Skin of body (tissue), 2 donors: ENCODE measurements around the gene SCN3B. TPM values are rescaled to one million over a fixed set of nuclear protein-coding genes. Genes with fewer than 3 reads are reported as not detected.

Experiments used
- DNase-seq: peaks from one replicate; lab custom pipeline; 2025; lab: John Stamatoyannopoulos, UW
- total RNA-seq: library from RNA; depleted of rRNA; stranded (reverse); fragments of >200 nt; gene quantifications from one replicate; pipeline ENCODE4 v1.2.3, GENCODE V29; 2014

SCN3B gene
- total RNA-seq, 1 donor from 2014 or later: 3.6 TPM

DNA sequence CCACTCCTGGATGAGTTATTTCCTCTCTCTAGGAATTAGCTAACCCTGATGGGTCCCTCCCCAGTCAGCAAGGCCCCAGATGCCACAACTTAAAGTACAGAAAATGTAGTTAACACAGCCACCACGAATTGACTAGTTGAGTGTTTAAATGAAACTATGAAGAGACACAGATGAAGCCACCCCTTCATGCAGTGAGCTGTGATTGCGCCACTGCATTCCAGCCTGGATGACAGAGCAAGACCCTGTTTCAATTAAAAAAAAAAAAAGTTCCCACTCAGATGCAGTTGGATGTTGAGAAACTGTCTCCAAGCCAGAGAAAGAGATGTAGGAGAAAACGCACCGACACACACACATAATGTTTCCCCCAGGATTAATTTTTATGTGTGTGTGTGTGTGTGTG is 53.3 kb downstream of the SCN3B start:
- no peak for DNase-seq

DNA sequence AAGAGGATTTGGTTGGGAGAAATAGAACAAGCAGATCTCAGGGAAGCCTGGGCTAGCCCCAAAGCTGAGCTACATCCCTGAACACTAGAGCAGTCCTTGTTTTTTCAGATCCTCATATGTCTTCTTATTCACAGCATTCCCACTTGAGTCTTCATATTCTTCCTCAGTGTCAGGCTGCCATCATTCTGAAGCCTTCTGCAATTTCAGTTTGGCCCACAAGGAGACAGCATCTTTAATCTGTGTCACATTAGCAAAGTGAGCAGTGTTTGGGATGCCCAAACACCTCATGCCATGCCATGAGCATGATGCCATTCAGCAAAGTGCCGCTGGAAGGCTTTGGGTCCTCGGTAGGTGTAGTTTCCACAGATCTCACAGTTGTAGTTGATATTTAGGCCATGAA is 56.6 kb downstream of the SCN3B start:
- DNase-seq: no peak

DNA sequence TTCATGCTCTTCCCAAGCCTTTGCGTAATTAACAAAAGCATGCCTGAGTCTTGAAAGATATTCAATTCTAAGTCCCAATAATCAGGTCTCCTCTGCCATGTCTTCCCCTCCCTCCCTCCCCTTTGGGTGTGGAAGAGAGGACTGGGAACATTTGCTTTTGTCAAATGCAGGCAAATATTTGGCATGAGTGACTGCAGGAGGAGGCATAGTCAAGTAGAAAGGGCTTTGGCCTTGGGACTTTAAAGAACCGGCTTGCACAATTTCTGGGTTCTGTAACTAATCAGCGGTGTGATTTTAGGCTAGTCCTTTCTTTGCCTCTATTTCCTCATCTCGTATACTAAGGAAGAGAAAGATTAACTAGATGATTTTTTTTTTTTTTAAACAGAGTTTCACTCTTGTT is 59.5 kb downstream of the SCN3B start:
- DNase-seq: no peak

DNA sequence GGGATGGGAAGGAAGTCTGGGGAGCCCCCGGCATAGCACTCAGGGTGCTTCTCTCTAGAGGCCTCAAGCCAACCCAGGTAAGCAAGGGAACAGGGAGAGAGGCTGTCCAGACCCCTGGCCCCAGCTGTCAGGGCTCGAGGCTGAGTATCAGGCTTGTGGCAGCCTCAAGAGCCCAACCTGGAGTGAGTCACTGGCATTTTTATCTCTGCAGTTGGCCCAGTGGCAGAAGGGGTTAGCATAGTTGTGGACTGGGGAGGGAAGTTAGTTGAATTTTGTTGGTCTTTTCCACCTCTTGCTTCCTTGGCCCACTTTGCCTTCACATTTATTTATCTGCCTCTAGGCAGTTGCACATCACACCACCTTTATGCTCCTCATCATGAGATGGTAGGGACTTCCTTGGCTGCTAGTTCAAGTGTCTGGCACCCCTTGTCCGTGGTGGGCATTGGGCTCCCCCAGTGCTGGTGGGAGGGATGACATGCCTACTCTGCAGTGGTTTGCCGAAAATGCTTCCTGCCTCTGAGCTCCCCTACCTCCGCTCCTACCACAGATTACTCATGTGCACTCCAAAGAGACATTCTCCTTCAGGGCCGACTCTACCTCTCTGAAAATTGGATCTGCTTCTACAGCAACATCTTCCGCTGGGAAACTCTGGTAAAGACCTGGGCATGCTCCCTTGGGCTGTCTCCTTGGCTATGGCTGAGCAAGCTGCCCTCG is 60.1 kb downstream of the SCN3B start:
- no peak for DNase-seq

DNA sequence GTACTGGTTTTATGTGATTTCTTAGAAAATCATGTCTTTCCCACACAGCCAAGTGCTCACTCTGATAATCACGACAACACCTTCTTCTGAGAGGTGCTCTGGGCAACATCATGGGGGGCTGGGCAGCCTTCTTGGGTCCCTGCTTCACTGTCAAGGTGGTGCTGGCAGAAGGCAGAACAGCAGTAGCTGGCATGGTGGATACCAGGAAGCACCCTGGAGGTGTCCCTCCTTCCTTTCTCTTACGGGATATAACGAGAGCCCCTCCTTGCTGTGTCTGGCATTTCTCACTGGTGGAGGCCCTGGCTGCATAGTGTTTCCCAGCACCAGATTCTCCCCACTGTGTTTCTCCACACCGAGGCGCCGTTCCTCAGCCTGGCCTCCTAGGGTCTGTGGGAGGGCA is 60.9 kb downstream of the SCN3B start:
- no peak for DNase-seq

DNA sequence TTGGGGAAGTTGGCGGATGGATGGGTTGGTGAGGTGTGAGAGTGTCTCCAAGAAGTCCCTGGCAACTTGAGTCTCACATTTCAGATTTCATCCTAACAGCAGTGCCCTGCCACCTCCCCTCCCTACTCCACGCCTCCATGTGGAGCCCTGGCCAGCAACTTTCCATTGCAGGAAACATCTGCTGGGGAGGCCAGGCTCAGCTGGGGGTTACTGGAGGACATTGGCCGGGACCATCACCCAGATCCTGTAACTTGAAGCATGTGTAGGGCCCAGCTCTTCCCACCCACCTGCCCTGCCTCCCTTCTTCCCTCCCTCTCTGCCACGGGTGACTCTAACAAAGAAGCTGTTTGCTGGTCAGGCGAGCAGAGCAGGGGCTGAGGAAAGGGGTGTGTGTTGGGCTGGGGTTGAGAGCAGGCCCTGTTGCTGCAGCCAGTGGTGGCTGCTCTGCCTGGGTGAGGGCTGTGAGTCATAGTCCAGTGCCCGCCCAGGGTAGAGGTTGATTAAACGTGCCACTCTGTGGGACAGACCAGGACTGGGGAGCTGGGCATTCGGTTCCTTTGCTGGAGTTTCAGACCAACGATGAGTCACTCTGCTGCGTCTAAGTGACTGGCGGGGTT is 64.0 kb downstream of the SCN3B start:
- peak; percentile 3 for DNase-seq

DNA sequence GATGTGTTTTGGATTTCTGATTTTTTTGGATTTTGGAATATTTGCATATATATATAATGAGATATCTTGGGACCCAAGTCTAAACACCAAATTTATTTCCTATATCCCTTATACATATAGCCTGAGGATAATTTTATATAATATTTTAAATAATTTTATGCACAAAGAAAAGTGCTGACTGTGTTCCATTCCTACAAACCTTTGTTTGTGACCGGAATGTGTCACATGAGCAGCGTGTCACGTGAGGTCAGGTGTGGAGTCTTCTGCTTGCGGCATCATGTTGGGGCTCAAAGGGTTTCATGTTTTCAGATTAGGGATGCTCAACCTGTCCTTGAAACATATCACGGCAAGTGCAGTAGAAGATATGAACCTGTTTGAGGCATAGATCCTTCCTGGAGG is 65.6 kb downstream of the SCN3B start:
- DNase-seq: no peak

DNA sequence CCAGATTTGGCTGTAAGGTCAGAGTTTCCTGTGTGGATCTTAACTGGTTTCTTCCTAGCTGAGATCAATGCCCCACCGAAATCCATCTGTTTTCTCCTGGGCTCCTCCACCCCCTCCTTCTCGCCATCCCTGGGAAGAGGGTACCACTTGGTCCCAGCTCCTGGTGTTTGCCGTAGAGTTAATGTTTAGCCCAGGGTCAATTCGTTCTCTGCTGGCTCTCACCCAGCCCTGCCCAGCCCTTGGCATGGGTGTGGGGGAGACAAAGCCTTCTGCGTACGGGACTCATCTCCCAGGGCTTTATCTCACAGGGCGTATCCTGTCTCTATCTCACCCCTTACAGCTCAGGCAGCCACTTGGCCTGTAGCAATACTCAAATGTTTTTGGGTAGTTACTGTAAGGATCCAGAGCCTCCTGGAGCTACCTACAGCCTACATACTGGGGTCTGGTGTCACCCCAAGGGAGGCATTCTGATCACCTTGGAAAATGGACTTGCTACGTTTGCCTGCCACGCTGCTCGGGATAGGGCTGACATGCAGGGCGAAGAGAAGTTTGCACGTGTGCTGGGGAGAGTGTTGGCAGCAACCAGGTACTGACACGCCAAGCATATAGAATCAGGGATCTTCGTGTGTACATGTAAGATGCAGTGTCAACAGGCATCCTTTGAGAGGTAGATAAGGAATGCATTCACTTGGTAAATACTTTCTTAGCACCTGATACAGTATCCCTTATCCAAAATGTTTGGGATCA is 66.1 kb downstream of the SCN3B start:
- DNase-seq: no peak

DNA sequence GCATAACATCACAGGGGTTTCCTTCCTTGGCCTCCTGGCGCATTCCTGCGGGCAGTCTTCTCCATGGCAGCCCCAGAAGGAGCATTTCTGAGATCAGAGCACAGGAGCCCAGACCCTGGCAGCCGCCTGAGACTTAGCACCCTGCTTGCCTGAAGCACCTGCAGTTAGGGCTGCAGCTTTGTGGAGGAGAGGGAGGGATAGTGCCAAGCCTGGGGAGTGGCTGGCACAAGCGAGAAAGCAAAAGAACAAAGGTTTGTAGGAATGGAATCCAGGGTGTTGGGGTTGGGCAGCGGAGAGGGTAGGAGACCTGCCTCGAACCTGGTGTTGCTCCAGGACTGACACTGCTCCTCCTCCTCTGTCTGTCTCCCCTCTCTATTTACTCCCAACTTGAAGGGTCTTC is 66.9 kb downstream of the SCN3B start:
- DNase-seq: no peak

DNA sequence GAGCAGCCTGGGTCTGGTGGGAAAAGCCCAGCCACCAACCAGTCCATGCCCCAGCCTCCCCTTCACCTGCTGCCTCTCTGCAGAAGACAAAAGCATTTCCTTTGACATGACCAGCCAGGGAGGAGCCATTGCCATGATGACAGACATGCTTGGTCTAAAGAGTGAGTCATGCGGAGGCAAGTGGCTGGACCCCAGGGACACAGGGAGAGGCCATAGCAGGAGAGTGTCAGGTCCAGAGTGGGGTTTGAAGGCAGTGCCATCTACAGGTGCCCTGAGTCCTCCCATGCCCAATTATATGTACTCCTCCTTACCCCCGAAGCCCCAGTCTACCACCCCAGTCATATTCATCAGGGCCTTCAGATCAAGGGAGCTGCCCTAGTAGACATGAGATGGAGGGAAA is 67.4 kb downstream of the SCN3B start:
- DNase-seq: no peak

DNA sequence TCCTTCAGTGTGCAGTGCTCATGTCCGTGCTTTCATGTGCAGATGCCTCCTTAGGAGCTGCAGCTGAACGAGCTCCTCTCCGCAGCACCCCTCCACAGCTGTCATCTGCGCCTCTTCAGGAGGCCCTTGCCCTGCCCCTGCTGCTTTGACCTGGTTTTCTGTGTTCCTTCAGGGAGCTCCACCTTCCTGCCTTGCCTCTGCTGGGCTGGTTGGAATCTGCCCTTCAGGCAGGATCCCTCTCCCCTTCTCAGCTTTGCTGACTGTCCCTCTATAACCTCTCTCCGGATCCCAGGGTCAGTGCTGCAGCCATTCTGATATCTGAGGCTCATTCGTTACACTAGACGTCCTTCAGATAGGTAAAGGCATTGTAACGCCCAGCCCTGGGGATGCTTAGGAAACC is 67.9 kb downstream of the SCN3B start:
- no peak for DNase-seq

DNA sequence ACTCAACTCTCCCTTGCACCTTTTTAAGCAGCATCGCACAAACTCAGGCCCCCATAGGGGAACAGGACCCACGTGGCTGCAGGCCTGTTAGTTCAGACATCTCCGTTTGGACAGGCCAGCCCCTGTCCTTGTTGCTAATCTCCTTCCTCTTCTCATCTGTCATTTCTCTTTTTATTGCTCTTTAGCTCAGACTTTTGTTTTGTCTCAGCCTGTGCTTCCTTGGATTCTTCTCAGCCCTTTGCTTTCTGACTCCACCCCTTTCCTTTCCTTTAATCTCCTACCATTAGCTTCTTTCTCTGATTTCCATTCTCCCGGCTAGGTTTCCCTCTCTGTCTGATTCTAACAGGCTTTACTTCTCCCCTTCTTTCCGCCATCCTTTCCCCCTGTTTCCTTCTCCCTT is 68.7 kb downstream of the SCN3B start:
- no peak for DNase-seq

DNA sequence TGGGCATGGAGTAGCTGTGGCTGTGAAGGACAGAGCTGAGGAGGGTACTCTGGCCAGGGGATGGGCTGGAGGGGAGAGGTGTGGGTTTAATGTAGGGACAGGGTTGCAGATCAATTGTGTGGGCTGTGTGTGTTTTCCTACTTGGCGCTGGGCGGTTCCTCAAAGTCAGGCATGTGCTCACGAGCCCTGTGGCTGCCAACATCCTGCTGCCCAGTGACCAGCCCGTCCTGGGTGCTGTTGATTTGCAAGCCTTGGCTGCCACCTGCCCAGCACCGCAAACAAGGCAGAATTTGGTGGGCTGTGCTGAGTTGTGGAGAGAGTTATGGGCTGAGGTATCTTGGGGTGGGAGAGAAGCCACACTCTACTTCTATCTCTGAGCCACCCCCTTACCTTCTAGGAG is 69.2 kb downstream of the SCN3B start:
- no peak for DNase-seq

DNA sequence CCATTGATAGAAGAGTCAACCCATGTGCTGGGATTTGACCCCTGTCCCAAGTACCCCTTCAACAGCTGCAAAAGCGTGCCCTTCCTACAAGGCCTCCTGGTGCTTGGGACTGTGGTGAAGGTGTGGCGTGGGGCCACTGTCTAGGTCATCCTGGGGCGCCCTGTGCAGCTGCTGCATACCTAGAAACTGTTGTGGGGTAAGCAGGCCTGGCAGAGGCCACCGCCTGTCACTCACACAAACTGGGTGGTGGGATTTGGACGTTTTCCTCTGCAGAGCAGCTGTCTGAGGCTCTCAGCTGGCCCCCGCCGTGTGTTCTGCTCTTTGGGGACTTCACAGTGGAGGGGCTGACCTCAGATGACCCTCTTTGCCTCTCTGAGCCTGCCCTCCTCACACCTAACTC is 69.7 kb downstream of the SCN3B start:
- no peak for DNase-seq

DNA sequence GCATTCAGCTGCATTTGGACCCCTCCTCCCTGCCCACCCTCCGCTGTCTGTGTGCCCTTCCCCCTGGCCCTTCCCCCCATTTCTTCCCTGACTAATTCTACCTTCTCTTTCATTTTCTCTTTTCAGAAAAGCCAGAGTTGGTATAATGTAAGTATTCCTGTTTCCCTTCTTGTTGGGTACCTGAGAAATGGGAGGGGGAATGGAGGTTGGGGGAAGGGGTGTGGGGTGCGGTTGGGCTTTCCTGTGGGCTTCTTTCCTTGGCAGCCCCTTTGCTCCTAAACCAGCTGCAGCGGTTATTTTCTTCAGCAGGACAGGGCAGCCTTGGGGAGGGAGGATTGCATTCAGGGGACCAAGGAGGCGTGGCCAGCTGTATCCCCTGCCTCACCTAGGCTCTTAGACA is 70.2 kb downstream of the SCN3B start:
- DNase-seq: no peak

DNA sequence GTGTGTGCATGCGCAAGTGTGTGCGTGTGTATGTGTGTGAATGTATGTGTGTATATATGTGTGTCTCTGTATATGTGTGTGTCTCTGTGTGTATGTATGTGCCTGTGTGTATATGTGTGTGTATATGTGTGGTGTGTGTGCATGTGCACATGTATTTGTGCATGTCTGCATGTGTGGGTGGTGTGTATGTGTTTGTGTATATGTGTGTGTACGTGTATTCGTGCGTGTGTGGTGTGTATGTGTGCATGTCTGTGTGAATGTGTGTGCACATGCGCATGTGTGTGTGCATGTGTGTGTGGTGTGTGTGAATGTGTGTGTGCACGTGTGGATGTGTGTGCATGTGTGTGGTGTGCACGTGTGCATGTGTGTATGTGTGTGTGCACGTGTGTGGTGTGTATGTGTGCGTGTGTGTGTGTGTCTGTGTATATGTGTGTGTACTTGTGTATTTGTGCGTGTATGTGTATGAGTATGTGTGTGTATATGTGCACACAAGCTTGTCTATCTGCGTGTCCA is 71.4 kb downstream of the SCN3B start:
- DNase-seq: no peak

DNA sequence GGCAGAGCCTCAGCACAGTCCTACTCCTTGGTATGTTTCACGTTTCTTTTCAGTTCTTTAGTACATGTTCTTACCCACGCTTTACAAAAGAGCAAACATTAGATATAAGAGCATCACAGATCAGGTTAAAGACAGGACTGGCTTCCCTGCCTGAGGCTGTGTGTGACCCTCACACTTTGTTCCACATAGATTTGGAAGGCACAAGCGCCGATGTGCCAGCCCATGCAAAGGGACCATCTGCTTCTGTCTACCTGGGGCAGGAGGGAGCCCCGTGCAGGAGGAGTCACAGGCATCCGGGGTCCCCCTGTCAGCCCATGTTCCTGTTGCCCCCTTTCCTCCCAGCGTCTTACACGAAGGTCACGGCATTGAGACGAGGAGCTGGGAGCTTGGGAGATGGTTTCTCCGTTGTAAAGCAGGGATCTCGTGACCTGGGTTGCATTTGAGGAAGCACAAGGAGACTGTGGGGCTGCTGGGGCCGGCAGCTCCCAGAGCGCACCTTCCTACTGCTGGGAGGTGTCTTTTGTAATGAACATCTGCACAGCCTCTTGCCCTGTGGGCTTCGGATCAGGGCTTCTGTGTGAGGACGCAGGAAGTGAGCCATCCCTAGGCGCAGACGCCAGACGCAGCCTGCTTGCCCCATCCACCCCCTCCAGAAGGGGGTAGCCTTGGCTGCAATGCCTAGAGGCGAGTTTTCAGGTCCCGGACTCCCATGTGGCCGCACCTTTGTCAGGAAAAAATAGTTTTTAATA is 72.6 kb downstream of the SCN3B start:
- no peak for DNase-seq

DNA sequence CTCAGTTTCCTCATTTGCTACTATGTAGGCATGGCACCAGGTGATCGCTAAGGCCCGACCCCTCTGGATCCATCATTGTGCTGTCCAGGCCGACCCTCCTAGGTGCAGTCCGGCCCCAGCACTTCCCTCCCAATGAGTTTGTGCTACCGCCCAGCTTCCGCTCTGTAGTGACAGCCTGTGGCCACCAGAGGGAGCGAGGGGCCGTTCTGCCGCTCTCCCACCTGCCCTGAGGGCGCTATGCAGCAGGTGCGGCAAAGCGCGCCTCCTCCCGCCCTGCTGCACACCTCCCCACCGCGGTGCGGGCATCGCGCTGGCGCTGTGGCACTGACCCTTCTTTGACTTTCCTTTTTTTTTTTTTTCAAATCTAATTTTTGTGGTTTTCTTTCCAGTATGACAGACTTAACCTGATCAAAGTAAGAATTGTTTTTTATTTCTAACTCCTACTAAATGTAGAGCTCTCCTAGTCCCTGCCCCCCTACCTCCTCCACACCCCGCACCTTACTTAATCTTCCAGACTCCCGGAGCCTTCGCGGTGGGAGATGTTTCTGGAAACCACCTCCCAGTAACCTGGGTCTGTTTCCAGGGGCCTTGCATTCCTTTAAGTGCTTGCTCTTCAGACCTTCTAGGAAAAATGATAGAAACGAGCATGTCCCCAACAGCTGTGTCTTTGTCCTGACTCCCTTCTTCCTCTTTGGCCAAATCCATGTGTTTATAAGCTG is 73.7 kb downstream of the SCN3B start:
- no peak for DNase-seq

DNA sequence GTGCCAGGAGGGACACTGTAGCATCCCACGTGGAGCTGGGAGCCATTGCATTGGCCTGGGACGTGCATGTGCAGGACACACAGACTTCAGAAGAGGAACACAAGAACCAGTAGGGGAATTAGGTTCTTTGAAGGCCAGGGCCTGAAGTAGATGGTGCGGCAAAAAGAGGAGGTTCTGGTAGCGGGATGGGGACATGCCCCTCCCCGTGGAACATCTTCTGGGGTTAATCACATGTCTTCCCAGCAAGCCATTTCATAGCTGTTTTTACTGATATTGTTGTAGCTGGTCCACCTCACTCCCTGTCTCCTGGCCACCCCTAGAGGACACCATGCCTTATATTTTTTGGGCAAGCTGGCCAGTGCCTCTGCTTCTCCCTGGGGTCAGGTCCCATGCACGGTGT is 74.3 kb downstream of the SCN3B start:
- DNase-seq: no peak

DNA sequence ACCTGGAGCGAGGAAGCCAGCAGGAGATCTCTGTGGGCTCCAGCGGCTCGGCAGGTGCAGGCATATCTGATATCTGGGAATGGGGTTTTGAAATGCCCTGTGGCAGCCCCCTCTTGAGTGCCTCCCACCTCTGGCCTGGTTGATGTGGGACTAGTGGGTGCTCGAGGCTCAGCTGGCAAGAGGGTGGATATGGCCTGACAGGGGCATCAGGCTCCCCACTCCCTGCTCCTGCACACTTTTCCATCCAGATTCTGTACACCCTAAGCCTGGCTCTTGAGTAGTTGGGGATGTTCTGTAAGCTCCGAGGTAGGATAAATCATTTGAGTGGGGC is 75.0 kb downstream of the SCN3B start:
- DNase-seq: no peak
